Mammary epithelial cell (primary cell): ENCODE data around the gene ABHD12B.

Source experiments
- EZH2 ChIP-seq: IDR thresholded peaks from 2 replicates; pipeline ENCODE4 v1.6.1; 2012; ENCODE audit warnings: low read length, inconsistent platforms, borderline replicate concordance
- TF ChIP-seq, protein P1 (sequence below), 2 donors: IDR thresholded peaks in 1 of 2; conservative IDR thresholded peaks in 1 of 2; 2 replicates each; pipeline ENCODE4 v1.5.1; 2011 to 2012; ENCODE audit warnings: inconsistent platforms in 2 of 2, low read length in 2 of 2, mild to moderate bottlenecking in 2 of 2, control low read depth in 1 of 2, low read depth in 1 of 2; ENCODE audit not compliant: insufficient read depth in 1 of 2; ENCODE audit errors: extremely low read depth in 1 of 2

DNA sequence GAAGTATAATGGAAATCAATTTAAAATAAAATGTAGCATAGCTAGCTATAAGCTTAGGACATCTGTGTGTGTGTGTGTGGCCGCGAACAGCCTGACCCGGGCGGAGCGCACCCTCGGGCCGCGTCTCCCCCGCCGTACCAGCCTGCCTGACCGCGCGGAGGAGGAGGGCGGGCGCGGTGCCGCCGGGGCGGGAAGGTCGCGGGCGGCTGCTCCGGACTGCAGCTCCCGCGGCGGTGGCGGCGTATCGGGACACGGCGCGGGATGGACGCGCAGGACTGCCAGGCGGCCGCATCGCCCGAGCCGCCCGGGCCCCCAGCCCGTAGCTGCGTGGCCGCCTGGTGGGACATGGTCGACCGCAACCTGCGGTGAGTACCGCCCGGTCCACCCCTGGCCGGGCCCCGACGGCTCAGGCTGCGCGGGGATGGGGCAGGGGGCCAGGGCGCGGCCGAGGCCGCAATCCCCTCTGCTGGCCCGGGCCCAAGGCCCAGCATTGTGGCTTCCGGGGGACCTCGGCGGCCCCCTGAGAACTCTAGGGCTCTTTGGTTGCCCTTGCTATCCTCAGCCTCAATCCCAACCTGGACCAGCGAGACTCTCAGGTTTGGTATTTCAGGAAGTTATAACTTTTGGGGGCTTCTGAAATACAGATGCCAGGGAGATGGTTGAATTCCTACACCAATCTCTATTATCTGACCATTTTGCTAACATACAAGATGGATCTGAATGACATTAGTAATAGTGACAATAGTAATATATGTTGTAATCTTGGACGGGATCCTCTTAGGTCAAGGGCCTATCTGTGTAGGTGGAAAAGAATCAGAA, at the start of gene ABHD12B:
- TF ChIP-seq, protein P1, sequence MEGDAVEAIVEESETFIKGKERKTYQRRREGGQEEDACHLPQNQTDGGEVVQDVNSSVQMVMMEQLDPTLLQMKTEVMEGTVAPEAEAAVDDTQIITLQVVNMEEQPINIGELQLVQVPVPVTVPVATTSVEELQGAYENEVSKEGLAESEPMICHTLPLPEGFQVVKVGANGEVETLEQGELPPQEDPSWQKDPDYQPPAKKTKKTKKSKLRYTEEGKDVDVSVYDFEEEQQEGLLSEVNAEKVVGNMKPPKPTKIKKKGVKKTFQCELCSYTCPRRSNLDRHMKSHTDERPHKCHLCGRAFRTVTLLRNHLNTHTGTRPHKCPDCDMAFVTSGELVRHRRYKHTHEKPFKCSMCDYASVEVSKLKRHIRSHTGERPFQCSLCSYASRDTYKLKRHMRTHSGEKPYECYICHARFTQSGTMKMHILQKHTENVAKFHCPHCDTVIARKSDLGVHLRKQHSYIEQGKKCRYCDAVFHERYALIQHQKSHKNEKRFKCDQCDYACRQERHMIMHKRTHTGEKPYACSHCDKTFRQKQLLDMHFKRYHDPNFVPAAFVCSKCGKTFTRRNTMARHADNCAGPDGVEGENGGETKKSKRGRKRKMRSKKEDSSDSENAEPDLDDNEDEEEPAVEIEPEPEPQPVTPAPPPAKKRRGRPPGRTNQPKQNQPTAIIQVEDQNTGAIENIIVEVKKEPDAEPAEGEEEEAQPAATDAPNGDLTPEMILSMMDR (conservative IDR thresholded peaks at IDR 0.05 in 1 of 2, IDR thresholded peaks at IDR 0.05 in 1 of 2; ENCODE audit: extremely low read depth in 1 of 2, insufficient read depth in 1 of 2, low read depth in 1 of 2, low read length in 2 of 2): no peak
- peak; percentile 51 for TF ChIP-seq EZH2
